Natural killer cell (primary cell): ENCODE data around the gene DRG2. TPM values are rescaled to one million over a fixed set of nuclear protein-coding genes. Genes with fewer than 3 reads are reported as not detected.

Experiments used
- ATAC-seq, 3 donors: fragments of 150-1000 bp in 2 of 3; fragments of 200-7000 bp in 1 of 3; cut with Tn5 transposase; 1 replicate in 1 of 3; 2 replicates in 2 of 3; pipeline ENCODE4 v1.10.0; 2021; ENCODE audit warnings: mild to moderate bottlenecking in 2 of 3, moderate library complexity in 2 of 3
- DNase-seq, 2 donors: peaks; one replicate each; pipeline versions ENCODE4 v3.0.0 to v3.0.0-alpha.2; 2013 to 2021; ENCODE audit warnings: mixed read lengths in 1 of 2
- H3K27ac ChIP-seq: one replicate; pipeline ENCODE4 v1.5.1; 2013; ENCODE audit warnings: mild to moderate bottlenecking, low read length
- H3K27me3 ChIP-seq: one replicate; pipeline ENCODE4 v1.6.1; 2013; ENCODE audit warnings: low read length; ENCODE audit not compliant: control insufficient read depth, insufficient read depth
- H3K36me3 ChIP-seq: one replicate; pipeline ENCODE4 v1.6.1; 2013; ENCODE audit warnings: low read length; ENCODE audit not compliant: control insufficient read depth, insufficient read depth
- H3K4me1 ChIP-seq: one replicate; pipeline ENCODE4 v1.6.1; 2013; ENCODE audit warnings: low read length; ENCODE audit not compliant: control insufficient read depth, insufficient read depth
- H3K4me3 ChIP-seq: one replicate; pipeline ENCODE4 v1.5.1; 2013; ENCODE audit warnings: low read length
- H3K9me3 ChIP-seq: one replicate; pipeline ENCODE4 v1.6.1; 2013; ENCODE audit warnings: low read length; ENCODE audit not compliant: control insufficient read depth, insufficient read depth
- H3K27ac Mint-ChIP-seq, 2 donors: one replicate each; pipeline ENCODE4 v1.8.0; 2022; ENCODE audit warnings: mild to moderate bottlenecking in 2 of 2, mixed read lengths in 2 of 2, moderate library complexity in 1 of 2
- H3K27me3 Mint-ChIP-seq, 2 donors: one replicate each; pipeline ENCODE4 v1.8.0; 2022; ENCODE audit warnings: low read depth in 2 of 2, mixed read lengths in 2 of 2
- H3K36me3 Mint-ChIP-seq: one replicate; pipeline ENCODE4 v1.8.0; 2022; ENCODE audit warnings: mixed read lengths
- H3K4me1 Mint-ChIP-seq, 2 donors: one replicate each; pipeline ENCODE4 v1.8.0; 2022; ENCODE audit warnings: mixed read lengths in 2 of 2
- H3K4me3 Mint-ChIP-seq: one replicate; pipeline ENCODE4 v1.8.0; 2022; ENCODE audit warnings: mild to moderate bottlenecking, moderate library complexity, mixed read lengths
- H3K9me3 Mint-ChIP-seq, 2 donors: one replicate each; pipeline ENCODE4 v1.8.0; 2022; ENCODE audit warnings: mixed read lengths in 2 of 2
- CTCF ChIP-seq: fragments of 200-600 bp; IDR thresholded peaks from one replicate; pipeline ENCODE4 v1.8.0; 2022; ENCODE audit warnings: antibody characterized with exemption
- WGBS: methylation state at CpG from one replicate; pipeline ENCODE4 v1.1.7; 2013; ENCODE audit warnings: missing lambda C conversion rate; ENCODE audit not compliant: insufficient coverage; 5-methylcytosine and 5-hydroxymethylcytosine counted together
- intact Hi-C: fragments of 100-400 bp; cut with micrococcal nuclease; formaldehyde crosslinking; loops from one replicate; pipeline ENCODE4 v1.14.2; 2022
- total RNA-seq, 4 donors: library from RNA; stranded (reverse); fragments of 120-200 nt in 1 of 4; gene quantifications; one replicate each; pipeline versions ENCODE4 v1.2.3 to v1.2.4, GENCODE V29; 2013 to 2022

The DRG2 gene
- total RNA-seq, 3 donors from 2014 or later (not counting 1 experiment from before 2014, with no cell fraction given), result 53.3 to 69.2 (median 62.7) TPM

- Mint-ChIP-seq H3K27me3 (peaks cover 7% of the 10 kb centered on the region in 2 donors), H3K4me3 (peak overlapping the region; percentile 61), H3K9me3 (no peaks in the 10 kb centered on the region), H3K27ac (peak overlapping the region; percentile 15 to 32), H3K4me1 (peaks cover 14 to 15% of the 10 kb centered on the region in 2 donors), H3K36me3 (no peaks in the 10 kb centered on the region)
- Histone ChIP-seq H3K4me3 (no peak overlapping the region), H3K27me3 (peaks cover 2% of the 10 kb centered on the region), H3K27ac (no peak overlapping the region), H3K4me1 (peaks cover 8% of the 10 kb centered on the region), H3K36me3 (no peaks in the 10 kb centered on the region), H3K9me3 (no peaks in the 10 kb centered on the region)
- DNase-seq (no peak), ATAC-seq (peak in 2 of 3 donors; percentile 29 to 48)
- intact Hi-C loops, result no loop called here
- no peak for TF ChIP-seq CTCF
Observed at GRCh38 chr17:18071751-18072150, 16.0 kb upstream of the DRG2 start.

GRCh38 chr17:18074566-18075272, 13.0 kb upstream of the DRG2 start:
- no peak for DNase-seq
- Mint-ChIP-seq H3K4me1 (peaks cover 14 to 15% of the 10 kb centered on the region in 2 donors), H3K9me3 (no peaks in the 10 kb centered on the region), H3K36me3 (no peaks in the 10 kb centered on the region), H3K4me3 (no peak overlapping the region), H3K27me3 (peaks cover 9 to 14% of the 10 kb centered on the region in 2 donors), H3K27ac (no peak overlapping the region)
- H3K9me3 ChIP-seq, result no peaks in the 10 kb centered on the region
- TF ChIP-seq CTCF, result no peak
- H3K27me3 ChIP-seq, result peaks cover 2% of the 10 kb centered on the region
- H3K27ac ChIP-seq, result no peak overlapping the region
- WGBS, result 93% methylated on average over 6 of the region's 6 CpGs
- H3K4me1 ChIP-seq, result peaks cover 8% of the 10 kb centered on the region
- intact Hi-C loops, result no loop called here
- no peaks in the 10 kb centered on the region for H3K36me3 ChIP-seq
- ATAC-seq, result no peak
- H3K4me3 ChIP-seq, result no peak overlapping the region

GRCh38 chr17:18076936-18077335, 10.8 kb upstream of the DRG2 start:
- 86% methylated on average over 7 of the region's 7 CpGs for WGBS
- no peak overlapping the region for H3K27ac ChIP-seq

More at GRCh38 chr17:18076936-18077335, 10.8 kb upstream of the DRG2 start:
- no peak for ATAC-seq
- Histone ChIP-seq H3K4me3 (no peak overlapping the region), H3K9me3 (no peaks in the 10 kb centered on the region), H3K27me3 (peaks cover 2% of the 10 kb centered on the region), H3K36me3 (no peaks in the 10 kb centered on the region), H3K4me1 (no peaks in the 10 kb centered on the region)
- Mint-ChIP-seq H3K27ac (no peak overlapping the region), H3K27me3 (peaks cover 12 to 14% of the 10 kb centered on the region in 2 donors), H3K4me3 (no peak overlapping the region), H3K36me3 (no peaks in the 10 kb centered on the region), H3K4me1 (peaks cover 0 to 1% of the 10 kb centered on the region in 2 donors), H3K9me3 (no peaks in the 10 kb centered on the region)
- DNase-seq, result no peak
- intact Hi-C loops, result no loop called here
- no peak for TF ChIP-seq CTCF
